Keratinocyte (primary cell): ENCODE measurements around the gene EYA3. TPM values are rescaled to one million over a fixed set of nuclear protein-coding genes. Genes with fewer than 3 reads are reported as not detected.
A peak's percentile ranks its signal among the peaks of the same experiment; 100 is the strongest.

ENCODE experiments used
- DNase-seq: peaks from one replicate; pipeline ENCODE4 v3.0.0-alpha.2; 2011; ENCODE audit warnings: low read depth, missing footprints, low spot score
- FAIRE-seq: peaks from 2 replicates; lab custom pipeline; 2011; peaks lifted over from hg19 to GRCh38; lab: Jason Lieb, UNC
- H2AFZ ChIP-seq: 2 replicates; pipeline ENCODE4 v1.6.0; 2012; ENCODE audit warnings: low read length, control low read depth, inconsistent platforms; ENCODE audit not compliant: control insufficient read depth
- H3K27ac ChIP-seq: 2 replicates; pipeline ENCODE4 v1.5.1; 2011; ENCODE audit warnings: low read length; ENCODE audit not compliant: control insufficient read depth, insufficient read depth
- H3K27me3 ChIP-seq: 3 replicates; pipeline ENCODE4 v1.6.0; 2011; ENCODE audit warnings: low read length; ENCODE audit not compliant: control insufficient read depth, insufficient read depth; ENCODE audit errors: extremely low read depth
- H3K36me3 ChIP-seq, 2 experiments: 2 replicates in 1 of 2; 3 replicates in 1 of 2; pipeline ENCODE4 v1.5.1; 2011; ENCODE audit warnings: low read length in 2 of 2, mild to moderate bottlenecking in 1 of 2; ENCODE audit not compliant: control insufficient read depth in 2 of 2, insufficient read depth in 2 of 2; ENCODE audit errors: extremely low read depth in 1 of 2
- H3K4me1 ChIP-seq: 3 replicates; pipeline ENCODE4 v1.5.1; 2011; ENCODE audit warnings: low read length; ENCODE audit not compliant: control insufficient read depth, insufficient read depth; ENCODE audit errors: extremely low read depth
- H3K4me2 ChIP-seq: 3 replicates; pipeline ENCODE4 v1.6.0; 2011; ENCODE audit warnings: low read depth, low read length; ENCODE audit not compliant: control insufficient read depth, insufficient read depth; ENCODE audit errors: extremely low read depth
- H3K4me3 ChIP-seq, 3 experiments: fragments of 200-600 bp in 1 of 3; sonication (generic) in 1 of 3; 2 replicates in 2 of 3; 3 replicates in 1 of 3; pipeline ENCODE4 v1.5.1; 2011 to 2016; ENCODE audit warnings: low read length in 3 of 3, mild to moderate bottlenecking in 3 of 3, control low read depth in 2 of 3, inconsistent platforms in 1 of 3, low read depth in 1 of 3, mixed read lengths in 1 of 3, mixed run types in 1 of 3, moderate library complexity in 1 of 3; ENCODE audit not compliant: control insufficient read depth in 2 of 3, insufficient read depth in 2 of 3; ENCODE audit errors: extremely low read depth in 1 of 3
- H3K79me2 ChIP-seq: 2 replicates; pipeline ENCODE4 v1.6.0; 2012; ENCODE audit warnings: low read length; ENCODE audit not compliant: control insufficient read depth, insufficient read depth
- H3K9ac ChIP-seq: 3 replicates; pipeline ENCODE4 v1.6.0; 2011; ENCODE audit warnings: low read length; ENCODE audit not compliant: control insufficient read depth, insufficient read depth; ENCODE audit errors: extremely low read depth
- H3K9me1 ChIP-seq: 3 replicates; pipeline ENCODE4 v1.6.0; 2011; ENCODE audit warnings: low read length; ENCODE audit not compliant: control insufficient read depth, insufficient read depth; ENCODE audit errors: extremely low read depth
- H3K9me3 ChIP-seq: 2 replicates; pipeline ENCODE4 v1.5.1; 2012; ENCODE audit warnings: low read depth, low read length; ENCODE audit not compliant: control insufficient read depth
- H4K20me1 ChIP-seq: 3 replicates; pipeline ENCODE4 v1.6.0; 2011; ENCODE audit warnings: low read length; ENCODE audit not compliant: control insufficient read depth, insufficient read depth; ENCODE audit errors: extremely low read depth
- EZH2 ChIP-seq: IDR thresholded peaks from one replicate; pipeline ENCODE4 v1.6.1; 2012; ENCODE audit warnings: inconsistent platforms, mild to moderate bottlenecking, low read length, moderate library complexity
- dilution Hi-C: fragments of 300-500 bp; cut with MboI; formaldehyde crosslinking; loops from one replicate; pipeline ENCODE4 v1.7.0; 2020; ENCODE audit warnings: low sequenced_read_pairs; ENCODE audit not compliant: extremely low pct_ligation_motif_present
- polyA plus RNA-seq, 5 experiments: library from polyadenylated mRNA; depleted of rRNA in 3 of 5; stranded (reverse) in 3 of 5; stranded (forward) in 1 of 5; unstranded in 1 of 5; fragments of >200 nt; gene quantifications; 1 replicate in 1 of 5; 2 replicates in 3 of 5; 3 replicates in 1 of 5; pipeline versions ENCODE4 v1.2.1 to v1.2.3, GENCODE V29; 2011 to 2012; ENCODE audit warnings: missing spikeins in 2 of 5, low read depth in 1 of 5, low replicate concordance in 1 of 5
- TF ChIP-seq, protein P1 (sequence below), 3 experiments: IDR thresholded peaks in 1 of 3; conservative IDR thresholded peaks in 1 of 3; optimal IDR thresholded peaks in 1 of 3; 2 replicates in 2 of 3; 3 replicates in 1 of 3; pipeline versions ENCODE3 to v1.5.1; 2011; ENCODE audit warnings: low read length in 3 of 3, mild to moderate bottlenecking in 3 of 3, moderate library complexity in 2 of 3, control low read depth in 1 of 3, inconsistent platforms in 1 of 3; ENCODE audit not compliant: insufficient read depth in 2 of 3; ENCODE audit errors: extremely low read depth in 1 of 3

Gene EYA3
- polyA plus RNA-seq, 1 donor (not counting 4 experiments of a cell fraction or from before 2014, with no cell fraction given) = 17.6 TPM

DNA sequence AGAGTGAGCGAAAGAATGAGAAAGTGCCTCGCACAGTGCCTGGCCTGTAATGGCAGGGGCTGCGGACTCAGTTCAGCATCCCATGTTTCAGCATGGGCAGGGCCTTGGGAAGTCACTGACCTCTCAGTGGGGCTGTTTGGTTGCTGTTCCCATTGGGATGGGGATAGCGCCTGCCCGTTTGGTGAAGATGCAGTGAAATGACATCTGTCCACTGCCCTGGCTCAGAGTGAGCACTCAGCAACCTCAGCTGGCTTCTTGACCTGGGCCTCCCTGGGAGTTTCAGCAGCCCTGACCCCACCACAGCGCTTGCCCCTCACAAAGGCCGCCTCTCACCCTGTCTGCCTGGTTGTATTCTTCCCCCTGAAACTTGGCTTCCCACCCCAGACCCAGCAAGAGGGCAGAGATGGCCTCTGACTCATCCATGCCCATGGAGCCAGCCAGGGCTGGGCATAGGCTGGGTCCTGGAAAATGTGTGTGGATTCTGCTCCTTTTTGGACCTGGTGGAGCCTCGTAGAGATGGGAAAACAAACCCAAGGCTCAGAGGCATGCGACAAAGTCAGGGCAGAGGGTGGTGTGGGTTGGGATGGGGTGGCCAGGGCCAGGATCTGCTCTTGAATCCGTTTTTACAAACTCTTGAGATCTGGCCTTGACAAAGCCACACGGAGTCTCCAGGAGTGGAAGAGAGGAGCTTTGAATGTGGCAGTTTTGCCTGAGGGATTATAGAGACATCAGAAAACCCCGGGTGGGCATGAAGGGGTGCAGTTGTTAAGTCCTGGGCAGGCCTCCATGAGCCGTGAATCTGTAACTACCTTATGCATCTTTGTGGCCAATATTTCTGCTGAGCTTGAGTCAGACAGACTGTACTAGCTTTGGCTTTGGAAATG is 127.4 kb downstream of the EYA3 start:
- Histone ChIP-seq H3K4me3 (peak overlapping the region; percentile 49 to 77 (median 69)), H2AFZ (no peak overlapping the region), H3K27ac (no peak overlapping the region), H3K36me3 (peaks cover 0 to 1% of the 10 kb centered on the region in 2 experiments), H3K9me3 (no peaks in the 10 kb centered on the region), H4K20me1 (no peaks in the 10 kb centered on the region), H3K9ac (peak overlapping the region; percentile 79), H3K4me1 (peaks cover 13% of the 10 kb centered on the region), H3K9me1 (no peaks in the 10 kb centered on the region), H3K4me2 (peak overlapping the region; percentile 89), H3K79me2 (no peaks in the 10 kb centered on the region), H3K27me3 (no peaks in the 10 kb centered on the region)
- TF ChIP-seq, protein P1, sequence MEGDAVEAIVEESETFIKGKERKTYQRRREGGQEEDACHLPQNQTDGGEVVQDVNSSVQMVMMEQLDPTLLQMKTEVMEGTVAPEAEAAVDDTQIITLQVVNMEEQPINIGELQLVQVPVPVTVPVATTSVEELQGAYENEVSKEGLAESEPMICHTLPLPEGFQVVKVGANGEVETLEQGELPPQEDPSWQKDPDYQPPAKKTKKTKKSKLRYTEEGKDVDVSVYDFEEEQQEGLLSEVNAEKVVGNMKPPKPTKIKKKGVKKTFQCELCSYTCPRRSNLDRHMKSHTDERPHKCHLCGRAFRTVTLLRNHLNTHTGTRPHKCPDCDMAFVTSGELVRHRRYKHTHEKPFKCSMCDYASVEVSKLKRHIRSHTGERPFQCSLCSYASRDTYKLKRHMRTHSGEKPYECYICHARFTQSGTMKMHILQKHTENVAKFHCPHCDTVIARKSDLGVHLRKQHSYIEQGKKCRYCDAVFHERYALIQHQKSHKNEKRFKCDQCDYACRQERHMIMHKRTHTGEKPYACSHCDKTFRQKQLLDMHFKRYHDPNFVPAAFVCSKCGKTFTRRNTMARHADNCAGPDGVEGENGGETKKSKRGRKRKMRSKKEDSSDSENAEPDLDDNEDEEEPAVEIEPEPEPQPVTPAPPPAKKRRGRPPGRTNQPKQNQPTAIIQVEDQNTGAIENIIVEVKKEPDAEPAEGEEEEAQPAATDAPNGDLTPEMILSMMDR (optimal IDR thresholded peaks at IDR 0.05 in 1 of 3, IDR thresholded peaks at IDR 0.05 in 1 of 3, conservative IDR thresholded peaks at IDR 0.05 in 1 of 3; ENCODE audit: extremely low read depth in 1 of 3, insufficient read depth in 2 of 3, low read length in 3 of 3) = no peak
- TF ChIP-seq EZH2 = no peak
- DNase-seq = no peak
- FAIRE-seq = peak; percentile 17
- dilution Hi-C loops = no loop called here

DNA sequence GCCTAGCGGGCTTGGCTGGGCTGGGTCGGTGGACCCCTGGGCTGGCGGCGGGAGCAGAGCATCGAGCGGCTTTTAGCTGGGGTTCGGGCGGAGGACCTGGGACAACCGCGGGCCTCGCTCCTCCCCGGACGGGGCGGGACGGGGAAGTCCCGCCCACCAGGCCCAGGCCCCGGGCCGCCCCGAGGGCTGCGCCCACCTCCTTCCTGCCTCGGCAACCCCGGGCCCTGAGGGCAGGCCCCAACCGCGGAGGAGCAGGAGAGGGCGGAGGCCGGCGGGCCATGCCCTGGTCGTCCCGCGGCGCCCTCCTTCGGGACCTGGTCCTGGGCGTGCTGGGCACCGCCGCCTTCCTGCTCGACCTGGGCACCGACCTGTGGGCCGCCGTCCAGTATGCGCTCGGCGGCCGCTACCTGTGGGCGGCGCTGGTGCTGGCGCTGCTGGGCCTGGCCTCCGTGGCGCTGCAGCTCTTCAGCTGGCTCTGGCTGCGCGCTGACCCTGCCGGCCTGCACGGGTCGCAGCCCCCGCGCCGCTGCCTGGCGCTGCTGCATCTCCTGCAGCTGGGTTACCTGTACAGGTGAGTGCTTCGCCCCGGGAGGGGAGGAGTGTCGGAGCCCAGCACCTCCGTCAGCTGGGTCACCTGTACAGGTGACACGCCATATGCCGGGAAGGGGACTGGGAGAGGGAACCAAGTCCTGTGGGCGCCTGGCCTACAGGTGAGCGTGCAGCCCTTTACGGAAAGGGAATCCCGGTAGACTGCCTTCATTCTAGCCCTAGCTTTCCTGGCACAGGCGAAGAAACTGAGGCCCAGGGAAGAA is 128.4 kb downstream of the EYA3 start, which contains the start of gene XKR8:
Gene XKR8, plus strand, starts transcription at position 182 of the 812 bp plus-strand sequence. Its CDS starts 97 bp downstream, at position 279.
- H3K4me3 ChIP-seq = peak within 1 kb of the TSS; percentile 49 to 77 (median 69)
- H3K9me3 ChIP-seq = no peaks in the 10 kb centered on the region
- no peaks in the 10 kb centered on the region for H3K27me3 ChIP-seq
- peaks cover 0 to 1% of the 10 kb centered on the region in 2 experiments for H3K36me3 ChIP-seq
- peak within 1 kb of the TSS; percentile 80 for H2AFZ ChIP-seq
- peak within 1 kb of the TSS; percentile 72 for H3K27ac ChIP-seq
- H3K9me1 ChIP-seq = no peaks in the 10 kb centered on the region
- peaks cover 13% of the 10 kb centered on the region for H3K4me1 ChIP-seq
- H3K4me2 ChIP-seq = peak within 1 kb of the TSS; percentile 89
- peak within 1 kb of the TSS; percentile 79 for H3K9ac ChIP-seq
- no peaks in the 10 kb centered on the region for H4K20me1 ChIP-seq
- FAIRE-seq (no peak), DNase-seq (no peak)
- TF ChIP-seq, protein P1 (optimal IDR thresholded peaks at IDR 0.05 in 1 of 3, IDR thresholded peaks at IDR 0.05 in 1 of 3, conservative IDR thresholded peaks at IDR 0.05 in 1 of 3; ENCODE audit: extremely low read depth in 1 of 3, insufficient read depth in 2 of 3, low read length in 3 of 3) = peak; percentile 30 to 73 (median 68)
- TF ChIP-seq EZH2 = no peak
- no peaks in the 10 kb centered on the region for H3K79me2 ChIP-seq
- dilution Hi-C loops = no loop called here
